ENCODE data around the gene ADIPOR2.
A peak's percentile ranks its signal among the peaks of the same experiment; 100 is the strongest.

The ADIPOR2 gene

GRCh38 chr12:1690578-1691122 is at the start of gene ADIPOR2:
ADIPOR2 (plus strand) TSS chr12:1691070; CDS start chr12:1754344, 63,274 bp downstream.
- H3K4me3 ChIP-seq (replicated peaks; ENCODE audit: low read depth, low read length), result peak within 1 kb of the TSS; percentile 90
- no peak for TF ChIP-seq CTCF (IDR thresholded peaks at IDR 0.05; ENCODE audit: low read length, missing control alignments)
- peak; percentile 98 for DNase-seq (ENCODE audit: low read depth)

GRCh38 chr12:1642513-1642912 is 48.4 kb upstream of the ADIPOR2 start:
- TF ChIP-seq CTCF (IDR thresholded peaks at IDR 0.05; ENCODE audit: low read length, missing control alignments), result no peak
- no peak for DNase-seq (ENCODE audit: low read depth)
- H3K4me3 ChIP-seq (replicated peaks; ENCODE audit: low read depth, low read length), result no peak overlapping the region

- no peak for DNase-seq (ENCODE audit: low read depth)
- no peak for TF ChIP-seq CTCF (IDR thresholded peaks at IDR 0.05; ENCODE audit: low read length, missing control alignments)
- H3K4me3 ChIP-seq (replicated peaks; ENCODE audit: low read depth, low read length), result no peak overlapping the region
These were observed 47.8 kb upstream of the ADIPOR2 start for GRCh38 chr12:1643043-1643442.

GRCh38 chr12:1643905-1644533 is 46.9 kb upstream of the ADIPOR2 start:
- no peak for DNase-seq (ENCODE audit: low read depth)
- no peak for TF ChIP-seq CTCF (IDR thresholded peaks at IDR 0.05; ENCODE audit: low read length, missing control alignments)
- no peak overlapping the region for H3K4me3 ChIP-seq (replicated peaks; ENCODE audit: low read depth, low read length)

- peak; percentile 79 for DNase-seq (ENCODE audit: low read depth)
- TF ChIP-seq CTCF (IDR thresholded peaks at IDR 0.05; ENCODE audit: low read length, missing control alignments), result no peak
- H3K4me3 ChIP-seq (replicated peaks; ENCODE audit: low read depth, low read length), result no peak overlapping the region
These were observed 46.1 kb upstream of the ADIPOR2 start for GRCh38 chr12:1644534-1645438.

- no peak for DNase-seq (ENCODE audit: low read depth)
- TF ChIP-seq CTCF (IDR thresholded peaks at IDR 0.05; ENCODE audit: low read length, missing control alignments), result no peak
- no peak overlapping the region for H3K4me3 ChIP-seq (replicated peaks; ENCODE audit: low read depth, low read length)
These were observed 45.1 kb upstream of the ADIPOR2 start for GRCh38 chr12:1645819-1646218.
